ENCODE data around the gene GSK3B.
"Not testable (repeated sequence)": the region's sequence is repeated elsewhere in the genome, so short reads cannot be mapped to it uniquely, and the experiment has no call there.

GSK3B gene

DNA sequence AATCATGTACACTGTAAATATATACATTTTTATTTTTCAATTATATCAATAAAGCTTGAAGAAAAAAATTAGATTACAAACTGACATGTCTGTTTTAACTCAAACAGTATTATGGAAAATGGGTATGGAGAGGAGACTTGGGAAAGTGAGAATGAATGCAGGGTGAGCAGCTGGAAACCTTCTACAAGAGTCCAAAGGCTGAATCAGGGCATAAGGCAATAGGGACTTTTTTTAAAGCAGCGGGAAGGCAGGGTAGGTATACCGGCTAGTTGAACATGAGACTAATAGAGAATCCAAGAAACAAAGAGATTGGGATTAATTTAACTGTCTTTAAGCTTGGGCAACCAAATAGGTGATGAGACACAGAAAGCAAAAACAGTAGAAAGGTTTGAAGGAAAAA is 167.1 kb downstream of the GSK3B start:
- no peak for DNase-seq

DNA sequence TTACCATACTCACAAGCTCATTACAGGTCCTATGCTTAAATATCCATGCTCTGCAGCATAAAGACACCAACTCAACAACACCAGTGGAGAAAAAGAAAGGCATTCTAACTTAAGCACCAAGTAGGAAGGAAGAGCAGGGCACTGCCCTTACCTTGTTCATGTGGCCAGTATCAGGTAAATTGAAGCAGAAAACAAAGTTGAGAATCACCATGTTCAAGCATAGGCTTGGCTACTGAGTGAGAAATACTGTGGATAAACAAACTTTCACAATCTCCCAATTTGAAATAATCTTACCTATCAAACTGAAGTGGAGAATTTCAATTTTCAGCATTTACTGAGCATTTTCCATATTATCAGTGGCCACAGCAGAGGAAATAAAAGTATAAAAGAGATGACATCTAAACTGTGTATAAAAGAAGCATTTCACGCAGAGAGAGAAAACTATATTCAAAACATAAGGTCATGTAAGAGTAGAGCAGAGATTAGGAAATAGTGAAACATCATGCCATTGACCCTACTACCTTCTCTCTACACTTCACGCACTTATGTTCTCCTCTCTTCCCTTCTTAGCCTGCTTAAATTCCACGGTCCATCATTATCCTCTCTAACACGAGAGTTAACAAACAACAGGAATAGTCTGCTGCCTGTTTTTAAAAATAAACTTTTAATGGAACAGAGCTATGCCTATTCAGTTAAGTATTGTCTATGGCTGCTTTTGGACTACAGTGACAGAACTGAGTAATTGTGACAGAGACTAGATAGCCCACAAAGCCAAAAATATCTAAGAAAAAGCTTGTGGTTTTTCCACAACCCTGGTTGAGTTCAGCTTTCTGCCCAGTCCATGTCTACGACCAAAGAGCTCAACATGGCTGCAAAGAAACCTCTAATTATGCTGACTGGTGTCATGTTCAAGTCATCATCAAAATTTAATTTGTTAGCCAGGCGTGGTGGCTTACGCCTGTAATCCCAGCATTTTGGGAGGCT is 169.8 kb downstream of the GSK3B start:
- DNase-seq, result no peak

DNA sequence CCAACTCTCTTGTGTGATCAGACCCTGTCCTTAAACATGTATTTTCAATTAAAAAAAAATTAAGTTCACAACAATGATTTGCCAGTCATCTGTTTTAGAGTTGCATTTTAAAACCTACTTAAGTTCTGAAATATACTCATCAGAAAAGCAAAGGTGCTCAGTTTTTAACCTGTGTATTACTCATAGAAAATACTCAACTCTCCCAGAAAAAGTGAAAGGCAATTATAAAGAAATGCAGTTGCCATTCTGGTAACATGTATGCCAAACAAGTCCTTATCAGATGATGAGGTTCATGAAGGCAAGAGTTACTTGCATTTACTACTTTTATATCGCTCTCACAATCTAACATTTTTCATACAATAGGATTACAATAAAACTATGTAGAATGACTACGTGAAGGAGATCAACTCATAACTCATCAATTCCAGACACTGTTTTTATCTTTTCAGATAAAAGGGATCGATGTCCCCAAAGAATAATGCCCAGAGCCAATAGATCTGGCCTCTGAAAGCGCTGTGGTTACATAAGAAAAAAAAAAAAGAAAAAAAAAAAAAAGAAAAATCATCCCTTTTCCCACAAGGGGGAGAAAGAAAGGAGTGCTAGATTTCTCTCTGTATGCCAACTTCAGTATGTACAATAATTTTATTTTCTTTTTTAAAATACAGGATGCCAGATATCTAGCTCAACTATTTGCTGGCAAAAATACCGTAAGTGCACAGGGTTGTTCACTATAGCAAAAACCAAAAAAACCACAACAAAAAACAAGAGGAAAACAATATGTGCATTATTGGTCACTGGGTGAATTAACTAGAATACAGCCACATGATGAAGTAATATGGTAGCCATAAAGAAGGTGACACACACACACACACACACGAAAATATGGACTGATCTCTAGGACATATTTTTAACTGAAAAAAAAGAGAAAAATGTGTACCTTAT is 175.0 kb downstream of the GSK3B start:
- DNase-seq, result no peak

DNA sequence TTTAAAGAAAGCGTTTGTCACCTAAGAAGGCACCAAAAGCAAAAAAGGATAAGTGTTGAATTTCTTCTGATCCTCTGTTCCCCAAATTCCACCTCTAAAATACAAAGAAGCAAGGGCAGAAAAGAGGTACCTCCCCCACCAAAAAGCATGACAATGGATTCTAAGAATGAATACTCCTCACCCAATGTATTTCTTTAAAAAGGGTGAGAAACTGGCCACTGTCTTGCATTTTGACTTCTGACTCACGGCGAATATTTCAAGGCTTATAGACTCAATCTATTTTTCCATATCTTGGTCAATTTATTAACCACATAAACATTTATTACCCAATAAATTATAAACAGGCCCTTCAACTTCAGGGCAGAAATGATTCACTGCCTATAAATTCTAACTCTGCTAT is 181.2 kb downstream of the GSK3B start:
- no peak for DNase-seq

DNA sequence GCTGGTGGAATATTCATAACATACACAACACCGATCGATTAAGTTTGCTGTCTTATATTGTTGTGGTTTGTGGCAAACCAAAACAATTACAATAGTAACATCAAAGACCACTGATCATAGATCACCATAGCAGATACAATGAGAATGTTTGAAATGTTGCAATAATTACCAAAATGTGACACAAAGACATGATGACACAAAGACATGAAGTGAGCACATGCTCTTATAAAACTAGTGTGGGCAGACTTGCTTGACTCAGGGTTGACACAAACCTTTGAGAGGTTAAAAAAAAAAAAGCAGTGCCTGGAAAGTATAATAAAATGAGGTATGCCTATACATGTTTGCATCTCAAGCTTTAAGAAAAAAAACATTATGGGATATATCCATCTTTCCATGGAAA is 182.0 kb downstream of the GSK3B start:
- no peak for DNase-seq

DNA sequence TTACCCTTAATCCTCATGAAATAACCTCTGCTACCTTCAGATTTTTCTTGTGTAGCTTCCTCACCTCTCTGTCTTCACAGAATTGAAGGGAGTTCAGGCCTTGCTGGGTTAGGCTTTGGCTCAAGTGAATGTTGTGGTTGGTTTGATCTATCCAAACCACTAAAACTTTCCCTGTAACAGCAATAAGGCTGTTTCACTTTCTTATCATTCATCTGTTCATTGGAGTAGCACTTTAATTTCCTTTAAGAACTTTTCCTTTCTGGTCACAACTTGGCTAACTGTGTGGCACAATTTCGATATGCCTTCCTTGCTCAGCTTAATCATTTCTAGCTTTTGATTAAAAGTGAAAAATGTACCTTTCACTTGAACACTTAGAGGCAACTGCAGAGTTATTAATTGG is 182.5 kb downstream of the GSK3B start:
- DNase-seq, result no peak

DNA sequence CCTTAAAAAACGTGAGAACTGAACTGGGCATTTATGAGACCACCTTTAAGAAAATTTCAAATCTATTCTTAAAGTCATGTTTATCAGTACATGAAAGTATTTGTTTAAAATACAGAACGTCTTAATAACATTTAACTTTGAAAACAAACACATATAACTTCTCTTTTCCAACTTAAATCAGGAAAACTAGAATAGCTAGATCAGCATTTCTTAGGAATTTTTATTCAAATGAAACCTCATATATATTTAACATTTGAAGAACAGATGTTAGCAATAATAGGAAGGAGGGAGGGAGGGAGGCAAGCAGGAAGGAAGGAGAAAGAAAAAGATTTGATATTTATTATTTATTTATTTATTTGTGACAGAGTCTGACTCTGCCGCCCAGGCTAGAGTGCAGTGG is 192.2 kb downstream of the GSK3B start:
- DNase-seq, result no peak

DNA sequence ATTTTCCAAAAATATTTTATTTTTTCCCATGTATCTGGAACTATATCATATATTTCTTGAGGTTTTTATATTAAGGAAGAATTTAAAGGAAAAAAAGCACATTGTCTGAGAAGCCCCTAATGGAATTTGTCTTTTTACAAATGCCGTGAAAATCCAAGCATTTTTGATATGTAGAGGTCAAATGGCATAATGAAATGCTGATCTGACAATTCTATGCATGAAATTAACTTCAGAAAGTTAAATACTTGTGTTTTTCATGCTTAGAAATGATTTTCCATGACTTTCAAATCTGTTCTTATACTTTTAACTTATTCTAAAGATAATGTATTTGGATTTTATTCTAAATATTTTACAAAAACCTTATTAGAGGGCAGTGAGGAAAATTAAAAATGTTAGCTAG is 193.1 kb downstream of the GSK3B start:
- no peak for DNase-seq

DNA sequence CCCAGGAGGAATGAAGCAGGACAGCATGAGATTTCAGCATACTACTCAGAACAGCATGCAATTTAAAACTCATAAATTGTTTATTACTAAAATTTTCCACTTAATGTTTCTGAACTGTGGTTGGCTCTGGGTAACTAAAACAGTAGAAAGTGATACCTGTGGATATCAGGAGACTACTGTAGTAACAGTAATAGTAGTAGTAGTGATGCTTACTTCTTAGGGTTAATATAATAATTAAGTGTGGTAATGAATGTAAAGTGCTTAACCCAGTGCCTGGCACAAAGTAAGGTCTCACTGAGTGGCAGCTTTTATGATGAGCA is 195.1 kb downstream of the GSK3B start:
- DNase-seq, result no peak

DNA sequence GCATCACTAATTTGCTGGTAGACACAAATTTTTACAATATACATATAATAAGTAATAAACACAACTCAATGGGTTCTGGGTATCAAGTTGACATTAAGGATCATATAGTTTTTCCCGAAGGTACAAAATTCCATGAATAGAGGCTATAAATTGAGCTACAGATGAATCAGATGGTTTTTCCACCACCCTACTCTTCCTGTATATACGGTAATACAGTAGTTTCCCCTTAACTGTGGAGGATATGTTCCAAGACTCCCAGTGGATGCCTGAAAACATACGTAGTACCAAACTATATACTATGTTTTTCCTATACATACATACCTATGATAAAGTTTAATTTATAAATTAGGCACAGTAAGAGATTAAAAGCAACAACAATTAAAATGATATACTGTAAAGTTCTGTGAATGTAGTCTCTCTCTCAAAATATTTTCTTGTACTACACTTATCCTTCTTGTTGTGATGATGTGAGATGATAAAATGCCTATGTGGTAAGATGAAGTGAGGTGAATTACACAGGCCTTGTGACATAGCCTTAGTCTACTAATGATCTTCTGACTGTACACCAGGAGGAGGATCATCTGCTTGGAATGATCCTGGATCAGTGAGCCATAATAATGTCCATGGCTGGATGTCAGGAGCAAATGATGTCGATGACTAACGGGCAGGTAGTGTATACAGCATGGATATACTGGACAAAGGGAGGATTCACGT is 195.6 kb downstream of the GSK3B start:
- DNase-seq, result no peak

DNA sequence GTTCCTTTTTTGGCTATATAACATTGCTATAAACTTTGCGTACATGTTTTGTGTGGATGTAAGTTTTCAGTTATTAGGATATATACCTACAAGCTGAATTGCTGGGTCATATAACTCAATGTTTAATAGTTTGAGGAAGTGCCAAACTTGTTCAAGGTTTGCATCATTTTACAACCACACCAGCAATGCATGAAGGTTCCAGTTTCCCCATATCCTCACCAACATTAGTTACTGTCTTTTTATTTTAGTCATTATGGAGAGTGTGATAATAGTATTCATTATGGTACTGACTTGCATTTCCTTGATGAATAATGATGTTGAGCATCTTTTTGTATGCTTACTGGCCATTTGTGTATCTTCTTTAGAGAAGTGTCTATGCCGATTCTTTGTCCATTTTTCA is 200.1 kb downstream of the GSK3B start:
- DNase-seq, result no peak

DNA sequence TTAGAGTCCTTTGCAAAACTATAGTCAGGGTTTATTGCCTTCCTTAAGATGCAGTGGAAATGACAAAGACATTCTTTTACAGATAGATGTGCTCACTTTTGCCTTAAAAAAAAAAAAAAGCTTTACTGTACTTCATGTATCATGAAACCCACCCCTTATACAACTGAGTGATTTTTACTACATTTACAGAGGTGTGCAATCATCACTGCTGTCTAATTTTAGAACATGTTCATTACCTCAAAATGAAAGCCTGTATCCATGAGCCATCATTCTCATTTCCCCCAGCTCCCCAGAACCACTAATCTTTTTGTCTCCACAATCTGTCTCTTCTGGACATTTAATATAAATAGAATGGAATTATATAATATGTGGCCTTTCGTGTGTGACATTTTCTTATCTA is 200.5 kb downstream of the GSK3B start:
- DNase-seq, result no peak

DNA sequence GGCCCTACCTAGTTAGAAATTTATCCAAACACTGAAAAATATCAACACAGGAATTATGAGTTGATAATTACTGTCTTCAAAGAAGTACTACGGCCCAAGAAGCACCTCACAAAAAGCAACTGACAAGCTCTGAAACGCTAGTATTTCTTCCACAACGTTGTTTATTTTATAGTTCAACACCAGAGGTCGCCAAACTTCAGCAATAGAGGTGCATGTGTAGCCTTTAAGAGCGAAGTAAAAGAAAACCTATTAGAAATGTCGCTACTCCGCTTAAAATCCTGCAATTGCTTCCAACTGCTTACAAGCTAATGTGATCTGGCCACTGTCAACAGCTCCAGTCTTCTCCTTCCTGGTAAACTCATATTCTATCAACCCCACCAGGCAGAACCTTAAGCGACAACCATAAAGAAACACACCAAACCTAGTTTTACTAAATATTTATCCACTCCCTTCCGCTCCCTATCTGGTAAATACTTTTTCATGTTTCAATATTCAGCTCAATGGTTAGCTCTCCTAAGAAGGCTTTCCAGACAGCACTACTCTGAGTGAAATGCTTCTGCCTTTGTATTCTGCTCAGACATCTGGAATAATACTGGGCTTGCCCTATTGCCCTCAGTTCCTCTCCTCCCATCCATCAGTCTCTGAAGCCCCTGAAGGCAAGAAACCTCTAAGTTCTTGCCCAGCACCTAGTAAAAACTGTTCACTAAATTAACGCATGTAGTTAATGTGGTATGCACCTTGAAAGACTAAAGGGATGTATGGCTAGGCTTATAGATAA is 202.1 kb downstream of the GSK3B start:
- peak; percentile 5 for DNase-seq

DNA sequence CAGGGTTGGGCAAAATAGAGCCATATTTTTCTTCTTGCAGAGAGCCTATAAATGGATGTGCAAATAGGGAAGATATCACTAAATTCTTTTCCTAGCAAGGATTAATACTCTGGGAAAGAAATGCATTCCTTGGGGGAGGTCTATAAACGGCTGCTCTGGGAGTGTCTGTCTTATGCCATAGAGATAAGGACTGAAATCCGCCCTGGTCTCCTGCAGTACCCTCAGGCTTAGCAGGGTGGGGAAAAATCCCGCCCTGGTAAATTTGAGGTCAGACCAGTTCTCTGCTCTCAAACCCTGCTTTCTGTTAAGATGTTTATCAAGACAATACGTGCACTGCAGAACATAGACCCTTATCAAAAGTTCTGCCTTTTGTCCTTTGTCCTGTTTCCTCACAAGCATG is 205.6 kb downstream of the GSK3B start:
- DNase-seq, result not testable (repeated sequence)

DNA sequence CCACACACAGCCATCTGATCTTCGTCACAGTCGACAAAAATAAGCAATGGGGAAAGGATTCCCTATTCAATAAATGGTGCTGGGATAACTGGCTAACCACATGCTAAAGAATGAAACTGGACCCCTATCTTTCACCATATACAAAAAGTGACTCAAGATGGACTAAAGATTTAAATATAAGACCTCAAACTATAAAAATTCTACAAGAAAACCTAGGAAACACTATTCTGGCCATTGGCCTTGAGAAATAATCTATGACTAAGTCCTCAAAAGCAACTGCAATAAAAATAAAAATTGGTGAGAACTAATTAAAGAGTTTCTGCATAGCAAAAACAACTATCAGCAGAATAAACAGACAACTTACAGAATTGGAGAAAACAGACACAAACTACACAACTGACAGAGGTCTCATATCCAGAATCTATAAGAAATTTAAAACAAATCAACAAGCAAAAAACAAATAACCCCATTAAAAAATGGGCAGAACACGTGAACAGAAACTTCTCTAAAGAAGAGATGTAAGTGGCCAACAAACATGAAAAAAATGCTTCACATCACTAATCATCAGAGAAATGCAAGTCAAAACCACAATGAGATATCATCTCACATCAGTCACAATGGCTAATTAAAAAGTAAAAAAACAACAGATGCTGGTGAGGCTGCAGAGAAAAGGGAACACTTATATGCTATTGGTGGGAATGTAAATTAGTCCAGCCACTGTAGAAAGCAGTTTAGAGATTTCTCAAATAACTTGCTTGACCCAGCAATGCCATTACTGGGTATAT is 208.3 kb downstream of the GSK3B start:
- DNase-seq, result no peak

DNA sequence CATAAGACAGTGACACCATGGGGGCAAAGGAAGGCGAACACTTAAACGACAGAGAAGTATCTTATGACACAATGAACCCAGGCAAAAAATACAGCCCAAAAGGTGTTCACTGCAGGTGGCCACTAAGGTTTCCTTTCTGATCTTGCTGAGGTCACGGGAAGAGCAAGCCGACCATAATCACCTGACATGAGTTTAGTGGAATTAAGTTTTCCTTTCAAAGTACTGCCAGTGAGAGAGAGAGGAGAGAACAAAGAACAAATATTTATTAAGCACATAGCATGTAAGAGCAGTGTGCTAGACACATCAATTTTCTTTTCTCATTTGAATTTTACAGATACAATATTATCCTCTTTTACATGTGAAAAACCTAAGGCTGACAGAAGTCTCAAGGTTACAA is 210.1 kb downstream of the GSK3B start:
- DNase-seq, result no peak

DNA sequence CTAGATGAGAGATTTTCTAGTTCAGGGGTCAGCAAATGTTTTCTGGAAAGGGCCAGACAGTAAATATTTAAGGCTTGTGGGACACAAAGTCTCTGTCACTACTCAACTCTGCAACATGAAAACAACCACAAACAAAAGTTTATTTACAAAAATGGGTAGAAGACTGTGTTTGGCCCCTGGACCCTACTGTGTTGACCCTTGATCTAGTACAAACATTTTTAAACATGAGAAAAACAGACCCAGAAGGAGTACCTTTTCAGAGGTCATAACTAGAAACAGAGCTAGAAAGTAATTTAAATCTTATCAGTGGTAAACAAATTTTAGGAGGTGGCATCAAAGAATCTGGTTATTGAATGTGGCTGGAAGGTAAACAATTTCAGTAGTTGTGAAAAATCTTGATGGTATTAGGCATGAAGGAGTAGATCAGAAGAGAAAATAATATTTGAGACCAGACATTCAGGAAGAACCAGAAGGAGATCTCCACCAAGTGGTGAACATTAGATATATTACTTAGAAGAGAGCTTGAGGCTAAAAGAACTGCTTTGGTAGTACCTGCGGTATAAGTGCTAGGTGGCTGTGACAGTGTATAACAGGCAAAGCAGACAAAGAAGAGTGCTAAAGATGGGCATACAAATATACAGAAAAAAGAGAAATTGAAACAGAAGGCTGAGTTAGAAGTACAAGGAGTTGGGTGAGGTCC is 210.6 kb downstream of the GSK3B start:
- DNase-seq, result no peak

DNA sequence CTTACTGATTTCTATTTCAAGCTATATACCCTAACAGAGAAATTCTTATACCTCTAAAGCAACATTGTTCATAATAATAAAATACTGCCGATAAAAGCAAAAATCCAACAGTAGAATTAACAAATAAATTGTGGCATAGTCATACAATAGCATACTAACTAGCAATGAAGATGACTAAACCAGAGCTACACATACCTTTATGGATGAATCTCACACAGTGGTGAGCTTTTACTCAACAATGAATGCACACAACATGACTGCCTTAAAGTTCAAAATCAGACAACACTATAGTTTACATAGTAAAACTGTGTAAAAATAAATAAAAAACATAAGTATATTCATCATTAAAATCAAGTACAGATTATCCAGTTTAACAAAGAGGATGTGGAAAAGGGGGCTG is 213.3 kb downstream of the GSK3B start:
- DNase-seq, result no peak

DNA sequence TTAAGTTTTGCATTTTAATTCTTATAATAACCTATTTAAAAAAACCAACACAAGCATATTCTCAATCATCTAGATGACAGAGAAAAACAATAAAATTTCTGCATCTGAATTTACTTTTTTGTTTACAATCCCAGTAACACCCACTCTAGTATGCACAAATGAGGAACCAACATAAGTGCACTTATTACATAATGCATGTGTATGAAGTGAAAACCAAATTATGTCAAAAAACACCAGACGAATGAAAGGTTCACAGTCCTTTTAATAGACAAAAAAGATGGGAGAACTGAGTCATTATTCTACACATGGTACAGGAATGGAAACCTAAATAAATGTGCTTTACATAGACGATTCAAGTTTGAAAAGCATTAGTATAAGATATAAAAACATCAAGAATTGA is 220.6 kb downstream of the GSK3B start:
- DNase-seq, result no peak

DNA sequence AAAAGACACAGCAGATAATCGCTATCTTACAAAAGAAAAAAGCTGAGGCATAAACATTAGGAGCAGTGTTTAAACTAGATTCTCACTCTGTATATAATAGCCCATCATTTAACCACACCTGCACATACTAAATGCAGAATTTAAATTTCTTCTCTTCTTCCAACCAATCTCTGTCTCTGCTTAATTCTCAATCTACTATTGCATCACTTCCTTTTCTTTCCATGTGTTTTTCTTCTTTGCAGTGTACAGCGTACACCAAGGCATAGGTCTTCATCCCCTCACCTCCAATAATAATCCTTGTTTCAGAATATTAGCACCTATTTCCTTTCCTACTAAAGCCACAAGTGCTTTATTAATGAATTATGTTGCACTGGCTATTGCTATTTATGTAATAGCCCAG is 221.5 kb downstream of the GSK3B start:
- DNase-seq, result no peak

DNA sequence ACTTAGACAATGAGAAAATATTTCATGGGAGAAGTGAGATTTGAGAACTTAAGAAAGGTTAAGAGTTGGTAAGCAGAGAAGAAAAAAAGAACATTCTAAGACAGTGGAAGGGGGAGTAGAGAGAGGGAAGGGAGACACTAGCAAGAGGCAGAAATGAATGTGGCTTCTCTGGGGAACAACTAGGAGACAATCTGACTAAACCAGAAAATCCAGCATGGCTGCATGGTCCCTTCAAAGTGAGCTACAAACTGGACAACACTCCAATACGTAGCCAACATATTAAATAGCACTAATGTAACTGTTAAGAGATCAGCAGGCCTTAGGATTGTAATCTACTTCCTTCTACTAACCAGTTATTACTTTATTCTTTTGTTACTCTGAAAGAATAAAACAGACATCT is 222.7 kb downstream of the GSK3B start:
- no peak for DNase-seq

All from DMS79 treated with DMSO at 0.1 percent for 48 hours (cell line).